ENCODE data around the gene CNNM2.
"Not testable (repeated sequence)": the region's sequence is repeated elsewhere in the genome, so short reads cannot be mapped to it uniquely, and the experiment has no call there.

GRCh38 chr10:102964064-102964463 is 46.0 kb downstream of the CNNM2 start:
- not testable (repeated sequence) for TF ChIP-seq ETV6 (CRISPR knock-in tag; IDR thresholded peaks at IDR 0.05); CTCF (IDR thresholded peaks at IDR 0.05); E2F5 (CRISPR knock-in tag; IDR thresholded peaks at IDR 0.05); PRDM15 (CRISPR knock-in tag; IDR thresholded peaks at IDR 0.05); ZNF263 (CRISPR knock-in tag; IDR thresholded peaks at IDR 0.05; ENCODE audit: low read depth); USF1 (CRISPR knock-in tag; IDR thresholded peaks at IDR 0.05); SP1 (CRISPR knock-in tag; conservative IDR thresholded peaks at IDR 0.05); ZNF121 (CRISPR knock-in tag; IDR thresholded peaks at IDR 0.05); SOX15 (CRISPR knock-in tag; IDR thresholded peaks at IDR 0.05)
- TF ChIP-seq, protein P1, sequence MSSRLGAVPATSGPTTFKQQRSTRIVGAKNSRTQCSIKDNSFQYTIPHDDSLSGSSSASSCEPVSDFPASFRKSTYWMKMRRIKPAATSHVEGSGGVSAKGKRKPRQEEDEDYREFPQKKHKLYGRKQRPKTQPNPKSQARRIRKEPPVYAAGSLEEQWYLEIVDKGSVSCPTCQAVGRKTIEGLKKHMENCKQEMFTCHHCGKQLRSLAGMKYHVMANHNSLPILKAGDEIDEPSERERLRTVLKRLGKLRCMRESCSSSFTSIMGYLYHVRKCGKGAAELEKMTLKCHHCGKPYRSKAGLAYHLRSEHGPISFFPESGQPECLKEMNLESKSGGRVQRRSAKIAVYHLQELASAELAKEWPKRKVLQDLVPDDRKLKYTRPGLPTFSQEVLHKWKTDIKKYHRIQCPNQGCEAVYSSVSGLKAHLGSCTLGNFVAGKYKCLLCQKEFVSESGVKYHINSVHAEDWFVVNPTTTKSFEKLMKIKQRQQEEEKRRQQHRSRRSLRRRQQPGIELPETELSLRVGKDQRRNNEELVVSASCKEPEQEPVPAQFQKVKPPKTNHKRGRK (CRISPR knock-in tag; IDR thresholded peaks at IDR 0.05; ENCODE audit: borderline replicate concordance), result not testable (repeated sequence)

Measured in WTC11 (cell line).